K562 (cell line): ENCODE results near the gene MGAT5. TPM values are rescaled to one million over a fixed set of nuclear protein-coding genes. Genes with fewer than 3 reads are reported as not detected.

Source experiments
- ATAC-seq: fragments of 200-7000 bp; cut with Tn5 transposase; 3 replicates; pipeline ENCODE4 v1.9.1; 2020; ENCODE audit warnings: moderate library complexity
- BruUV-seq: library from RNA; stranded (reverse); fragments of 400-500 nt; replicated peaks from 2 replicates; lab custom pipeline; 2021; lab: Mats Ljungman, UMichigan
- CTCF ChIA-PET: fragments of 300-600 bp; formaldehyde crosslinking; extraction: SDS; loops from one replicate; lab custom pipeline; 2021; ENCODE audit warnings: low intra/inter-chr PET ratio; lab: Yijun Ruan, JAX
- POLR2A ChIA-PET: fragments of 300-600, 350-650 bp; sonication (Branson Sonifier 250); formaldehyde crosslinking; extraction: SDS; loops from one replicate; lab custom pipeline; 2021; ENCODE audit warnings: antibody characterized with exemption, inconsistent platforms; lab: Yijun Ruan, JAX
- DNase-seq, 4 experiments: peaks; one replicate each; pipeline versions ENCODE4 v3.0.0 to v3.0.0-alpha.2; 2011 to 2018; ENCODE audit warnings: low spot score in 3 of 4, mixed read lengths in 3 of 4; ENCODE audit errors: extremely low read depth in 1 of 4
- FAIRE-seq: peaks from 2 replicates; lab custom pipeline; 2011; peaks lifted over from hg19 to GRCh38; lab: Jason Lieb, UNC
- H2AFZ ChIP-seq: 2 replicates; pipeline ENCODE4 v1.6.0; 2011; ENCODE audit warnings: low read depth, low read length, control low read depth, inconsistent platforms
- H3K27ac ChIP-seq: fragments of 200-600 bp; 3 replicates; pipeline ENCODE4 v1.8.0; 2011; ENCODE audit warnings: low read depth, mild to moderate bottlenecking, control low read depth, inconsistent platforms, low read length, moderate library complexity, mixed read lengths; ENCODE audit errors: extremely low read depth
- H3K27me3 ChIP-seq, 2 experiments: fragments of 300-600 bp in 1 of 2; 2 replicates in 1 of 2; 3 replicates in 1 of 2; pipeline versions ENCODE4 v1.6.0 to v1.8.0; 2011; ENCODE audit warnings: inconsistent platforms in 2 of 2, low read length in 2 of 2, mild to moderate bottlenecking in 1 of 2, mixed read lengths in 1 of 2, moderate library complexity in 1 of 2; ENCODE audit not compliant: control insufficient read depth in 2 of 2, insufficient read depth in 2 of 2
- H3K36me3 ChIP-seq: fragments of 300-600 bp; 3 replicates; pipeline ENCODE4 v1.8.0; 2011; ENCODE audit warnings: mild to moderate bottlenecking, low read length, inconsistent platforms; ENCODE audit not compliant: control insufficient read depth, insufficient read depth
- H3K4me1 ChIP-seq, 2 experiments: fragments of 200-600 bp in 1 of 2; replicated peaks in 1 of 2; 2 replicates in 1 of 2; 3 replicates in 1 of 2; pipeline versions ENCODE4 v1.5.1 to v1.8.0; 2011; ENCODE audit warnings: inconsistent platforms in 2 of 2, low read length in 2 of 2, mild to moderate bottlenecking in 1 of 2, mixed read lengths in 1 of 2, moderate library complexity in 1 of 2; ENCODE audit not compliant: control insufficient read depth in 2 of 2, insufficient read depth in 2 of 2
- H3K4me2 ChIP-seq: 2 replicates; pipeline ENCODE4 v1.6.1; 2011; ENCODE audit warnings: low read length, control low read depth, inconsistent platforms, mixed read lengths; ENCODE audit not compliant: insufficient read depth
- H3K4me3 ChIP-seq: fragments of 200-600 bp; sonication (generic), shearing (Covaris generic); 2 replicates; pipeline ENCODE4 v1.5.1; 2016; ENCODE audit warnings: control low read depth, inconsistent platforms
- H3K79me2 ChIP-seq: fragments of 200-600 bp; 3 replicates; pipeline ENCODE4 v1.8.0; 2011; ENCODE audit warnings: low read length, inconsistent platforms; ENCODE audit not compliant: control insufficient read depth, insufficient read depth
- H3K9ac ChIP-seq, 2 experiments: 2 replicates each; pipeline versions ENCODE4 v1.6.0 to v1.6.1; 2011; ENCODE audit warnings: low read depth in 2 of 2, low read length in 2 of 2, control low read depth in 1 of 2, inconsistent platforms in 1 of 2, mild to moderate bottlenecking in 1 of 2, mixed read lengths in 1 of 2; ENCODE audit not compliant: insufficient read depth in 1 of 2
- H3K9me1 ChIP-seq: one replicate; pipeline ENCODE4 v1.6.0; 2011; ENCODE audit warnings: inconsistent platforms, mild to moderate bottlenecking, low read length, moderate library complexity; ENCODE audit not compliant: control insufficient read depth, insufficient read depth
- H3K9me3 ChIP-seq: replicated peaks from 2 replicates; pipeline ENCODE4 v1.5.1; 2011; ENCODE audit warnings: low read depth, low read length, inconsistent platforms; ENCODE audit not compliant: control insufficient read depth, insufficient read depth
- H4K20me1 ChIP-seq: replicated peaks from 2 replicates; pipeline ENCODE4 v1.6.1; 2011; ENCODE audit warnings: low read length, inconsistent platforms, mixed read lengths; ENCODE audit not compliant: control insufficient read depth, insufficient read depth
- BHLHE40 ChIP-seq: IDR thresholded peaks from 2 replicates; pipeline ENCODE4 v1.6.1; 2011; ENCODE audit warnings: low read length, improper control_type of control experiment
- CBX1 ChIP-seq: sonication (generic); IDR thresholded peaks from 2 replicates; pipeline ENCODE4 v1.6.1; 2016; ENCODE audit warnings: antibody characterized with exemption, low read depth, mild to moderate bottlenecking
- DIDO1 ChIP-seq: fragments of 450-650 bp; IDR thresholded peaks from 2 replicates; pipeline ENCODE4 v1.6.1; 2016; ENCODE audit warnings: low read depth, missing biosample characterization, missing genetic modification characterization
- GTF2A2 ChIP-seq: IDR thresholded peaks from 2 replicates; pipeline ENCODE4 v1.6.1; 2016; ENCODE audit warnings: mild to moderate bottlenecking, missing genetic modification characterization, missing compliant biosample characterization
- NR1H2 ChIP-seq: sonication (generic); formaldehyde crosslinking; IDR thresholded peaks from 2 replicates; pipeline ENCODE4 v1.4.0; 2020; ENCODE audit warnings: mild to moderate bottlenecking, missing genetic modification reagents
- NRF1 ChIP-seq, 2 experiments: fragments of 450-650 bp; IDR thresholded peaks in 1 of 2; conservative IDR thresholded peaks in 1 of 2; 2 replicates each; pipeline ENCODE4 v1.6.1; 2014; ENCODE audit warnings: mild to moderate bottlenecking in 2 of 2
- RAD21 ChIP-seq, 2 experiments: fragments of 250-450 bp in 1 of 2; fragments of 450-650 bp in 1 of 2; sonication (Bioruptor Pico) in 1 of 2; formaldehyde crosslinking in 1 of 2; IDR thresholded peaks in 1 of 2; conservative IDR thresholded peaks in 1 of 2; 2 replicates each; pipeline versions ENCODE4 v1.4.0 to v1.8.0; 2020 to 2022; ENCODE audit warnings: mild to moderate bottlenecking in 2 of 2, moderate library complexity in 1 of 2
- RBM25 ChIP-seq: fragments of 200-400 bp; formaldehyde crosslinking; IDR thresholded peaks from 2 replicates; pipeline ENCODE4 v1.6.1; 2018; ENCODE audit warnings: low read length, low read depth, moderate library complexity; ENCODE audit not compliant: severe bottlenecking
- ZKSCAN1 ChIP-seq: fragments of 150-350 bp; IDR thresholded peaks from 2 replicates; pipeline ENCODE4 v1.6.1; 2016; ENCODE audit warnings: low read depth, low read length
- ZKSCAN8 ChIP-seq: fragments of 200-800 bp; sonication (Bioruptor generic); IDR thresholded peaks from 2 replicates; pipeline ENCODE4 v1.6.1; 2016; ENCODE audit warnings: missing genetic modification characterization, missing compliant biosample characterization
- WGBS: fragments of 100-300 bp; shearing (Covaris generic); methylation state at CpG from one replicate; pipeline ENCODE4 v1.1.6; 2016; ENCODE audit warnings: low coverage, mixed read lengths; ENCODE audit not compliant: insufficient coverage; ENCODE audit errors: missing lambda C conversion rate; 5-methylcytosine and 5-hydroxymethylcytosine counted together
- in situ Hi-C: fragments of 300-500 bp; cut with MboI; formaldehyde crosslinking; loops from 4 replicates; pipeline ENCODE4 v1.15.0; 2018; ENCODE audit warnings: inconsistent platforms, mixed read lengths
- intact Hi-C: fragments of 100-400 bp; cut with micrococcal nuclease; formaldehyde crosslinking; loops from 2 replicates; pipeline ENCODE4 v1.14.2; 2022
- polyA plus RNA-seq, 8 experiments: library from polyadenylated mRNA; depleted of rRNA in 4 of 8; stranded (reverse) in 5 of 8; unstranded in 3 of 8; fragments of >200 nt; fragmentation: Nextera tagmentation in 2 of 8; fragmentation: Illumina TruSeq in 1 of 8; extraction: Ambion mirVana in 2 of 8; extraction: Trizol in 1 of 8; gene quantifications; 2 replicates each; pipeline versions ENCODE4 v1.2.1 to v1.2.3, GENCODE V29; 2011 to 2014; ENCODE audit warnings: inconsistent platforms in 1 of 8, missing spikeins in 1 of 8
- total RNA-seq, 7 experiments: library from RNA; depleted of rRNA in 6 of 7; stranded (reverse); fragments of >200 nt in 6 of 7; fragmentation: Illumina TruSeq in 2 of 7; extraction: Trizol in 2 of 7; gene quantifications; 2 replicates each; pipeline versions ENCODE4 v1.2.1 to v1.2.3, GENCODE V29; 2011 to 2021; ENCODE audit warnings: low replicate concordance in 1 of 7
- TF ChIP-seq, protein P1 (sequence below): sonication (generic); formaldehyde crosslinking; IDR thresholded peaks from 2 replicates; pipeline ENCODE4 v1.8.0; 2022; ENCODE audit warnings: mild to moderate bottlenecking, missing genetic modification reagents
- TF ChIP-seq, protein P2 (sequence below): sonication (generic); formaldehyde crosslinking; IDR thresholded peaks from 2 replicates; pipeline ENCODE4 v1.8.0; 2022; ENCODE audit warnings: missing genetic modification reagents, mild to moderate bottlenecking, borderline replicate concordance
- TF ChIP-seq, protein P3 (sequence below), 3 experiments: fragments of 200-800 bp in 1 of 3; fragments of 250-450 bp in 1 of 3; fragments of 450-650 bp in 1 of 3; sonication (Bioruptor Pico) in 1 of 3; sonication (Bioruptor generic) in 1 of 3; formaldehyde crosslinking in 1 of 3; IDR thresholded peaks; 2 replicates each; pipeline versions ENCODE4 v1.6.1 to v1.8.0; 2016 to 2022; ENCODE audit warnings: mild to moderate bottlenecking in 2 of 3, missing genetic modification characterization in 2 of 3, missing compliant biosample characterization in 1 of 3, moderate library complexity in 1 of 3

The MGAT5 gene
- total and polyA plus RNA-seq, 9 of the 15 experiments (the other 6 are each of a cell fraction or from before 2014, with no cell fraction given) = 1.6 to 18.6 (median 11.1) TPM

DNA sequence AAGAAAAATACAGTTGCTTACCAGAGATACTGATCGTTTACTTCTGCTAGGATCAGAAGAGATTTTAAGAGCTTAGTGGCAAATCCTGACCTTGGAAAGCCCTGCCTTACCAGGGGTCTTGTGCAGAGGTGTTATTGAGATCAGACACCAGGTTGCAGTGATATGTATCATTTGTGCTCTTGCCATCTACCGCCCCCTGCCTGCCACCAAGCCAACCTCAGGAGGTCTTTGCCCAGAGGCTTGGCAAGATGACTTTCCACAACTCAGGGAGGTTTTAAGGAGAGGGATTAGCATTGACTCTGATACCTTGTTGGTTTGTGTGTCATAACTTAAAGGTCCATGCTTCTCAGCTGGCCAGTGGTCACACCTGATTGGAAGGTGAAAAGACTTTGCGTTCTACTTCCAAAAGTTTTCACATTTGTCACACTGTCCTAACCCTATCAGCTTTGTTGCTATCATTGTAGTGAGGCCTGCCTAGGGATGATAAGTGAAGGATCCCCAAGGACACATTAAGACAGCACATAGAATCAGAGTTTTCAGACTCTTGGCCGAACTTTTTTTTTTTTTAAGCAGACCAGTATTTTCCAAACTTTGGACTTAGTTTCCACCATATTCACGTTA lies 46.2 kb upstream of the MGAT5 start:
- in situ Hi-C loops = no loop called here
- peak; percentile 99 for ATAC-seq
- POLR2A ChIA-PET = interaction anchor here (1.3 kb wide), 1 partner anchor 89 kb away, joined by 5 read pairs; no protein-coding TSS in a partner anchor
- TF ChIP-seq NR1H2 (CRISPR knock-in tag) (no peak), ZKSCAN1 (no peak), BHLHE40 (no peak), ZKSCAN8 (CRISPR knock-in tag) (no peak), GTF2A2 (tag) (no peak), RAD21 (CRISPR knock-in tag; conservative IDR thresholded peaks at IDR 0.05 in 1 of 2, IDR thresholded peaks at IDR 0.05 in 1 of 2) (peak; percentile 85 to 88), CBX1 (no peak), RBM25 (no peak), NRF1 (conservative IDR thresholded peaks at IDR 0.05 in 1 of 2, IDR thresholded peaks at IDR 0.05 in 1 of 2) (0 out of 4 replicates have a peak, but pooled peaks of 1 of the 2 experiments have one; percentile 8), DIDO1 (tag) (no peak)
- TF ChIP-seq, protein P1, sequence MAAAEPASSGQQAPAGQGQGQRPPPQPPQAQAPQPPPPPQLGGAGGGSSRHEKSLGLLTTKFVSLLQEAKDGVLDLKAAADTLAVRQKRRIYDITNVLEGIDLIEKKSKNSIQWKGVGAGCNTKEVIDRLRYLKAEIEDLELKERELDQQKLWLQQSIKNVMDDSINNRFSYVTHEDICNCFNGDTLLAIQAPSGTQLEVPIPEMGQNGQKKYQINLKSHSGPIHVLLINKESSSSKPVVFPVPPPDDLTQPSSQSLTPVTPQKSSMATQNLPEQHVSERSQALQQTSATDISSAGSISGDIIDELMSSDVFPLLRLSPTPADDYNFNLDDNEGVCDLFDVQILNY (CRISPR knock-in tag) = no peak
- TF ChIP-seq, protein P2, sequence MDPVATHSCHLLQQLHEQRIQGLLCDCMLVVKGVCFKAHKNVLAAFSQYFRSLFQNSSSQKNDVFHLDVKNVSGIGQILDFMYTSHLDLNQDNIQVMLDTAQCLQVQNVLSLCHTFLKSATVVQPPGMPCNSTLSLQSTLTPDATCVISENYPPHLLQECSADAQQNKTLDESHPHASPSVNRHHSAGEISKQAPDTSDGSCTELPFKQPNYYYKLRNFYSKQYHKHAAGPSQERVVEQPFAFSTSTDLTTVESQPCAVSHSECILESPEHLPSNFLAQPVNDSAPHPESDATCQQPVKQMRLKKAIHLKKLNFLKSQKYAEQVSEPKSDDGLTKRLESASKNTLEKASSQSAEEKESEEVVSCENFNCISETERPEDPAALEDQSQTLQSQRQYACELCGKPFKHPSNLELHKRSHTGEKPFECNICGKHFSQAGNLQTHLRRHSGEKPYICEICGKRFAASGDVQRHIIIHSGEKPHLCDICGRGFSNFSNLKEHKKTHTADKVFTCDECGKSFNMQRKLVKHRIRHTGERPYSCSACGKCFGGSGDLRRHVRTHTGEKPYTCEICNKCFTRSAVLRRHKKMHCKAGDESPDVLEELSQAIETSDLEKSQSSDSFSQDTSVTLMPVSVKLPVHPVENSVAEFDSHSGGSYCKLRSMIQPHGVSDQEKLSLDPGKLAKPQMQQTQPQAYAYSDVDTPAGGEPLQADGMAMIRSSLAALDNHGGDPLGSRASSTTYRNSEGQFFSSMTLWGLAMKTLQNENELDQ = no peak
- TF ChIP-seq, protein P3, sequence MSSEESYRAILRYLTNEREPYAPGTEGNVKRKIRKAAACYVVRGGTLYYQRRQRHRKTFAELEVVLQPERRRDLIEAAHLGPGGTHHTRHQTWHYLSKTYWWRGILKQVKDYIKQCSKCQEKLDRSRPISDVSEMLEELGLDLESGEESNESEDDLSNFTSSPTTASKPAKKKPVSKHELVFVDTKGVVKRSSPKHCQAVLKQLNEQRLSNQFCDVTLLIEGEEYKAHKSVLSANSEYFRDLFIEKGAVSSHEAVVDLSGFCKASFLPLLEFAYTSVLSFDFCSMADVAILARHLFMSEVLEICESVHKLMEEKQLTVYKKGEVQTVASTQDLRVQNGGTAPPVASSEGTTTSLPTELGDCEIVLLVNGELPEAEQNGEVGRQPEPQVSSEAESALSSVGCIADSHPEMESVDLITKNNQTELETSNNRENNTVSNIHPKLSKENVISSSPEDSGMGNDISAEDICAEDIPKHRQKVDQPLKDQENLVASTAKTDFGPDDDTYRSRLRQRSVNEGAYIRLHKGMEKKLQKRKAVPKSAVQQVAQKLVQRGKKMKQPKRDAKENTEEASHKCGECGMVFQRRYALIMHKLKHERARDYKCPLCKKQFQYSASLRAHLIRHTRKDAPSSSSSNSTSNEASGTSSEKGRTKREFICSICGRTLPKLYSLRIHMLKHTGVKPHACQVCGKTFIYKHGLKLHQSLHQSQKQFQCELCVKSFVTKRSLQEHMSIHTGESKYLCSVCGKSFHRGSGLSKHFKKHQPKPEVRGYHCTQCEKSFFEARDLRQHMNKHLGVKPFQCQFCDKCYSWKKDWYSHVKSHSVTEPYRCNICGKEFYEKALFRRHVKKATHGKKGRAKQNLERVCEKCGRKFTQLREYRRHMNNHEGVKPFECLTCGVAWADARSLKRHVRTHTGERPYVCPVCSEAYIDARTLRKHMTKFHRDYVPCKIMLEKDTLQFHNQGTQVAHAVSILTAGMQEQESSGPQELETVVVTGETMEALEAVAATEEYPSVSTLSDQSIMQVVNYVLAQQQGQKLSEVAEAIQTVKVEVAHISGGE (CRISPR knock-in tag; IDR thresholded peaks at IDR 0.05) = no peak

More for the DNA sequence above, 46.2 kb upstream of the MGAT5 start:
- Histone ChIP-seq H3K4me2 (peak overlapping the region; percentile 28; the same call in 1 of the 2 replicates), H3K4me1 (peaks cover 0 to 23% of the 10 kb centered on the region in 2 experiments; a peak in 3 of 5 replicates), H3K9me1 (no peaks in the 10 kb centered on the region), H3K27ac (no peak overlapping the region), H4K20me1 (0 out of 2 replicates have a peak, but pooled peaks cover 10% of the 10 kb centered on the region), H2AFZ (no peak overlapping the region), H3K27me3 (no peaks in the 10 kb centered on the region), H3K36me3 (no peaks in the 10 kb centered on the region), H3K4me3 (no peak overlapping the region), H3K9ac (no peak overlapping the region), H3K9me3 (no peaks in the 10 kb centered on the region), H3K79me2 (no peaks in the 10 kb centered on the region)
- DNase-seq (peak; percentile 49 to 66 (median 56)), FAIRE-seq (peak; percentile 88)
- CTCF ChIA-PET = interaction anchor here (1.0 to 2.8 kb wide), 2 partner anchors 89 to 321 kb away, joined by 4 to 22 read pairs; no protein-coding TSS in a partner anchor
- no TSS peak for BruUV-seq
- 4% methylated on average over 5 of the region's 5 CpGs for WGBS
- intact Hi-C loops = loop anchor here (5.0 kb wide), 3 partner anchors 45 to 205 kb away; no protein-coding TSS in a partner anchor
